Upper lobe of right lung (tissue), 1 donor: ENCODE results near the gene FILIP1L. TPM values are rescaled to one million over a fixed set of nuclear protein-coding genes. Genes with fewer than 3 reads are reported as not detected.
A peak's percentile ranks its signal among the peaks of the same experiment; 100 is the strongest.

ENCODE experiments used
- ATAC-seq: fragments of 200-7000 bp; cut with Tn5 transposase; one replicate; pipeline ENCODE4 v1.9.1; 2020; ENCODE audit warnings: mild to moderate bottlenecking, moderate library complexity
- DNase-seq: peaks from one replicate; pipeline ENCODE4 v3.0.0-alpha.2; 2020
- H3K27ac ChIP-seq: fragments of 200-600 bp; one replicate; pipeline ENCODE4 v1.8.0; 2022
- H3K27me3 ChIP-seq: fragments of 200-600 bp; one replicate; pipeline ENCODE4 v1.8.0; 2022; ENCODE audit warnings: mild to moderate bottlenecking
- H3K36me3 ChIP-seq: fragments of 200-600 bp; one replicate; pipeline ENCODE4 v1.8.0; 2022
- H3K4me1 ChIP-seq: fragments of 200-600 bp; one replicate; pipeline ENCODE4 v1.8.0; 2022
- H3K4me3 ChIP-seq: fragments of 200-600 bp; one replicate; pipeline ENCODE4 v1.8.0; 2022; ENCODE audit warnings: mild to moderate bottlenecking
- H3K9me3 ChIP-seq: fragments of 200-600 bp; one replicate; pipeline ENCODE4 v1.8.0; 2022
- intact Hi-C: fragments of 100-400 bp; cut with DNase I; formaldehyde crosslinking; loops from one replicate; pipeline ENCODE4 v1.11.0; 2022
- total RNA-seq: library from RNA; stranded (reverse); fragmentation: NEBNext Ultra II Directional; extraction: Animal tissue kit (Norgen Biotek cat#: 25700); gene quantifications from one replicate; pipeline ENCODE4 v1.2.1, GENCODE V29; 2021
- TF ChIP-seq, protein P1 (sequence below): fragments of 200-600 bp; IDR thresholded peaks from one replicate; pipeline ENCODE4 v1.8.0; 2022; ENCODE audit warnings: antibody characterized with exemption
- donor health status: DM: no; HTN: yes; CAD: no; lungs with severe emphysema.

The FILIP1L gene
- total RNA-seq, 1 donor from 2014 or later, result 43.2 TPM

DNA sequence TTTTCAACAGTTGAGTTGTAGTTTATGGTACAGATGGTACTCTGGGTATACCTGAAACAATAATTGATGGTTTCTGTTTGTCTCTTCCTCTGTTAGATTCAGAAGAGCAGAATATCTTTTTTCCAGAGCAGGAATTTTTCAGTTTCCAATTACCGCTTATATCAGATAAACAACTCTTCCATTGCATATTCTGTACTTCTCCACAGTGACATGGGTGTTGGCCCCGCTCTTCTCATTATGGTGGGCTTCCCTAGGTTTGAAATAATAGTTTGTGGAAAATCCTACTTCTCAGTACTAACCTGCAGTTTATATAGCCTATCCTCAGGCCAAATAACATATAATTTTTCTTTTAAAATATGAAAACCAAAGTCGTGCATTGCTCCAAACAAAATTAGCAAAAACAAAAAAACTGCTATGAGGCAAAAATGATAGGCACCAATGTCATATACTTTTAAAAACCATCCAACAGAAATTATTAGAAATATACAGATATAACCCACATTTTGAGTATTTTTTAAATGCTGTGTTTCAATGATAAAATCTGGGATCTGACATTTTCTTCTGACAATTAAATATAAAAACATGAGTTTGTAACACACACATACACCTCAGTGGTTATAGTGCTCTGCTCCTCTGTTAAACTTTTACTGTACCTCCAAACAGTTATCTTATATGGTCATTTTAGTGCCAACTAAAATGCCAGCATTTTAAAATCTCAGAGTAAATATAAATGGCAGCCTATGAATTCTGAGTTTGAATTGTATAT lies 239.9 kb downstream of the FILIP1L start:
- H3K4me3 ChIP-seq, result peak overlapping the region; percentile 76
- no peaks in the 10 kb centered on the region for H3K36me3 ChIP-seq
- H3K27me3 ChIP-seq, result no peaks in the 10 kb centered on the region
- TF ChIP-seq, protein P1, sequence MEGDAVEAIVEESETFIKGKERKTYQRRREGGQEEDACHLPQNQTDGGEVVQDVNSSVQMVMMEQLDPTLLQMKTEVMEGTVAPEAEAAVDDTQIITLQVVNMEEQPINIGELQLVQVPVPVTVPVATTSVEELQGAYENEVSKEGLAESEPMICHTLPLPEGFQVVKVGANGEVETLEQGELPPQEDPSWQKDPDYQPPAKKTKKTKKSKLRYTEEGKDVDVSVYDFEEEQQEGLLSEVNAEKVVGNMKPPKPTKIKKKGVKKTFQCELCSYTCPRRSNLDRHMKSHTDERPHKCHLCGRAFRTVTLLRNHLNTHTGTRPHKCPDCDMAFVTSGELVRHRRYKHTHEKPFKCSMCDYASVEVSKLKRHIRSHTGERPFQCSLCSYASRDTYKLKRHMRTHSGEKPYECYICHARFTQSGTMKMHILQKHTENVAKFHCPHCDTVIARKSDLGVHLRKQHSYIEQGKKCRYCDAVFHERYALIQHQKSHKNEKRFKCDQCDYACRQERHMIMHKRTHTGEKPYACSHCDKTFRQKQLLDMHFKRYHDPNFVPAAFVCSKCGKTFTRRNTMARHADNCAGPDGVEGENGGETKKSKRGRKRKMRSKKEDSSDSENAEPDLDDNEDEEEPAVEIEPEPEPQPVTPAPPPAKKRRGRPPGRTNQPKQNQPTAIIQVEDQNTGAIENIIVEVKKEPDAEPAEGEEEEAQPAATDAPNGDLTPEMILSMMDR, result no peak
- intact Hi-C loops, result no loop called here
- H3K4me1 ChIP-seq, result peaks cover 22% of the 10 kb centered on the region
- DNase-seq (no peak), ATAC-seq (no peak)
- H3K27ac ChIP-seq, result peak overlapping the region; percentile 93
- H3K9me3 ChIP-seq, result no peaks in the 10 kb centered on the region

DNA sequence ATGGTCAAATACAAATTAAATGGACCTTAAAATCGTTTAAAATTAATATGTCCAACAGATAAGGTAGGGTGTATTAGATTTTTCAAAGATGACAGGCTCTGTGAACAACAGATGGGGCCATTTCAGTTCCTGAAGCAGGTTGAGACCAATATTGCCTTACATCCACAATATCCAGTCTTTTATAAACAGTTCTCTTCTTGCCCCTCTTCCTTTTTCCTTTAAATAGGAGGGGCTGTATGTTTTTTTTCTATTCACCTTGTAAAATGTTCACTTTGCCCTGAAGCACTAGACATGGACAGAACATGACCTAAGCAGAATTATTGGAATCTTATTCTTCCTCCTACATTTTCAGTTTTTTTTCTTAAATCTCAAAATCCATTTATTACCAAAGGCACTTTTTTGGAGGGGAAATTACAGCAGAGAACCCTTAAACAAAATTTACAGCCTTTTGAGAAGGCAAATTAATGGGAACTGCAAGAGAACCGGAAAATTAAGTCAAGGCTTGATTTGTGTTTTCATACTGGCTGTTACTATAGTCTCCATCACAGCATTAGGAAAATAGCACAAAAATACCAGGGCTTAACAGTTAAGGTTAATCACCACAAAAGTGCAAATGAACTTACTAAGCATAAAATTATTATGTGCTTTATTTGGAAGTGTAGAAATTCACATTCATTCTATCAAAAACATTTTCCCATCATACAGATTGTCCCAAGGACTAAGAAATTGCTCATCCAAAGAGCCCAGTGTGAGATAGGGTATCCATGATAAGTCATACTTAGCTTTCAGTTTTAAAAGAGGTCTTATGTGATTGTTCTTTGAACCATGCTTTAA lies 240.8 kb downstream of the FILIP1L start:
- no peaks in the 10 kb centered on the region for H3K9me3 ChIP-seq
- H3K27me3 ChIP-seq, result no peaks in the 10 kb centered on the region
- DNase-seq (no peak), ATAC-seq (no peak)
- H3K36me3 ChIP-seq, result no peaks in the 10 kb centered on the region
- H3K27ac ChIP-seq, result peak overlapping the region; percentile 93
- peaks cover 22% of the 10 kb centered on the region for H3K4me1 ChIP-seq
- intact Hi-C loops, result no loop called here
- peak overlapping the region; percentile 76 for H3K4me3 ChIP-seq
- TF ChIP-seq, protein P1, result no peak

DNA sequence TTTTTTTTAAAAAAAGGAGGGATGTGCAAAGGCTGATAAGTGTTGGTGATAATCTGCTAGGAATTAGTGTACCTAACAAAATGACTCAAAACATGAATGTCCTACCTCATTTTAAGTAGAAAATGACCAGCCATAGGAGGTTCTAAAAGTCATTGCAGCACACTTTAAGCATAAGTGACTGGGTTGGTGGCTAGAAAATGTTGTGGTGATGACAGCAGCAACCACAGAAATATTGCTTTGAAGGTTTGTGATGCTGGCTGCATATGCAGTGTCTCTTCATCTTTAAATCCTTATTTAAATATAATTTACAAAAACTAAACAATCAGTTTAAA lies 241.4 kb downstream of the FILIP1L start:
- H3K9me3 ChIP-seq, result no peaks in the 10 kb centered on the region
- DNase-seq, result no peak
- H3K4me1 ChIP-seq, result peaks cover 22% of the 10 kb centered on the region
- peak overlapping the region; percentile 76 for H3K4me3 ChIP-seq
- peak overlapping the region; percentile 26 for H3K27ac ChIP-seq
- TF ChIP-seq, protein P1, result no peak
- H3K36me3 ChIP-seq, result no peaks in the 10 kb centered on the region
- H3K27me3 ChIP-seq, result no peaks in the 10 kb centered on the region
- intact Hi-C loops, result no loop called here
- no peak for ATAC-seq

DNA sequence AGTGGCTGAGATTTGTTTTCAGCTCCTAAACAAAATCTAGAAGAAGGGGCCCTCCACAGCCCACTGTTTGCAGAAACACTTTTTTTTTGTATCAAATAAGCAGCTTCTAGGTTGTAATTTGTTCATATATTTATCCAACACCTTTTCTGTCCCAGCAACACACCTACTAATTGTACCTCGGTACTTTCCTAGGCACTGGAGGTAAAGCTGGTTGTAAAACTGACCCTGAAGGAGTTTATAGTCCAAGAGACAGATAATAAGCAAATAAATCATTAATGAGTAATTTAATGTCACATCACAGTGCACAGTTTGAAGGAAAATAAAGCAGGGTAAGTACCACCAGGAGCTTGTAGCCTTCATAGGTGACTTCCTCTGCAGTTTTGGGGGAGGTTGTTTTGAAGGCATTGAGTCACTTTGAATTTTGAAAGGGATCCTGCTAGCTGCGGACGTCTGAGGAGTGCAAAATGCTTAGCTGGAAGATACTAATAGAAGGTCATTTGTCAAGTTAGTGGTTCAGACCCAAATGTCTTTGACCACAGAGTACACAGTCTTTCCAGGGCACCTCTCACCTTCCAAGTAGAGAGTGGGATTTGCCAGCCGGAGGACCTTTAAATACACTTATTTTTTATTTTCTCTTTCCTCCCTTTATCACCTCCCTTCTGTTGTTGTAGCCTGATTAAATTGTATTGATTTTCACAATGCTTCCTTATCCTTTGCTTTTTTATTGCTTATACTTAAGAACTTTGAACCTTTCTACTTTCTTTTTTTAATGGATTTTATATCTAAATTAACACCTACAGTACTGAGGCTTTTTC lies 242.9 kb downstream of the FILIP1L start:
- H3K9me3 ChIP-seq, result no peaks in the 10 kb centered on the region
- H3K4me1 ChIP-seq, result peaks cover 23% of the 10 kb centered on the region
- peak overlapping the region; percentile 12 for H3K4me3 ChIP-seq
- no peaks in the 10 kb centered on the region for H3K27me3 ChIP-seq
- no peaks in the 10 kb centered on the region for H3K36me3 ChIP-seq
- peak overlapping the region; percentile 21 for H3K27ac ChIP-seq
- ATAC-seq (no peak), DNase-seq (no peak)
- TF ChIP-seq, protein P1, result no peak
- intact Hi-C loops, result no loop called here

DNA sequence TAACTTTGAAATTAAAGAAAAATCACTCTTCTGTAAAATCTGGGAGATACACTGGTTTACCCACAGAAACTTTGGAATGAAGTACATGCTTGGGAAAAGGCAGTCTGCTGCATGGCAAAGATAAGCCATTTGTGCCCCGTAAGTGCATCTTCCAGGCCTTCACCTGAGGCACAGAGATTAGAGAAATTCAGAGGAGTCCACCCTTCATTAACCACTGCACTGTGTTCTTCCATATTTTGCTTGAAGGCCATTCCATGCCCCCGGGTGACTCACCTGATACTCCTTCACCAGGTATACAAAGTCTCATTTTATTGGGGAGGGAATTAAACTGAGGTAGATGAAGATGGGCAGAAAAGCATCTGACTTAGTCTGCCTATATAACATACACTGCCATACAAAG lies 243.6 kb downstream of the FILIP1L start:
- DNase-seq, result no peak
- no peak overlapping the region for H3K4me3 ChIP-seq
- peaks cover 30% of the 10 kb centered on the region for H3K4me1 ChIP-seq
- TF ChIP-seq, protein P1, result no peak
- H3K9me3 ChIP-seq, result no peaks in the 10 kb centered on the region
- ATAC-seq, result no peak
- intact Hi-C loops, result no loop called here
- no peaks in the 10 kb centered on the region for H3K27me3 ChIP-seq
- peak overlapping the region; percentile 0 for H3K27ac ChIP-seq
- H3K36me3 ChIP-seq, result no peaks in the 10 kb centered on the region
